H9 (cell line): ENCODE measurements around the gene TRIM44. TPM values are rescaled to one million over a fixed set of nuclear protein-coding genes. Genes with fewer than 3 reads are reported as not detected.

Experiments
- DNase-seq: peaks from one replicate; pipeline ENCODE4 v3.0.0-alpha.2; 2017
- H2AFZ ChIP-seq: one replicate; pipeline ENCODE4 v1.6.1; 2013; ENCODE audit warnings: mild to moderate bottlenecking, low read length, control low read depth, moderate library complexity
- H2AK5ac ChIP-seq: 2 replicates; pipeline ENCODE4 v1.6.1; 2013; ENCODE audit warnings: low read length, control low read depth, mixed read lengths; ENCODE audit not compliant: insufficient read length
- H2BK120ac ChIP-seq: one replicate; pipeline ENCODE4 v1.6.1; 2013; ENCODE audit warnings: low read depth, mild to moderate bottlenecking, low read length, control low read depth, inconsistent platforms; ENCODE audit not compliant: poor library complexity, severe bottlenecking
- H2BK12ac ChIP-seq: 2 replicates; pipeline ENCODE4 v1.6.1; 2013; ENCODE audit warnings: low read length, control low read depth, mixed read lengths, low read depth; ENCODE audit not compliant: insufficient read length
- H2BK15ac ChIP-seq: 2 replicates; pipeline ENCODE4 v1.6.1; 2013; ENCODE audit warnings: low read depth, low read length, control low read depth
- H2BK20ac ChIP-seq: one replicate; pipeline ENCODE4 v1.6.1; 2013; ENCODE audit warnings: low read depth, mild to moderate bottlenecking, low read length, control low read depth, inconsistent platforms; ENCODE audit not compliant: poor library complexity, severe bottlenecking
- H2BK5ac ChIP-seq: 2 replicates; pipeline ENCODE4 v1.6.1; 2013; ENCODE audit warnings: low read length, control low read depth, mixed read lengths; ENCODE audit not compliant: insufficient read length
- H3K14ac ChIP-seq: 2 replicates; pipeline ENCODE4 v1.6.1; 2013; ENCODE audit warnings: low read length, control low read depth; ENCODE audit not compliant: insufficient read depth
- H3K18ac ChIP-seq: 2 replicates; pipeline ENCODE4 v1.6.1; 2013; ENCODE audit warnings: low read depth, mild to moderate bottlenecking, mixed read lengths, low read length, control low read depth; ENCODE audit not compliant: insufficient read length
- H3K23ac ChIP-seq: 2 replicates; pipeline ENCODE4 v1.6.1; 2013; ENCODE audit warnings: low read length, control low read depth, mixed read lengths, low read depth; ENCODE audit not compliant: insufficient read length
- H3K23me2 ChIP-seq: 2 replicates; pipeline ENCODE4 v1.6.1; 2013; ENCODE audit warnings: low read depth, mild to moderate bottlenecking, mixed read lengths, low read length, control low read depth; ENCODE audit not compliant: insufficient read length, poor library complexity, severe bottlenecking
- H3K27ac ChIP-seq: 2 replicates; pipeline ENCODE4 v1.5.1; 2013; ENCODE audit warnings: low read length, control low read depth, mixed read lengths, low read depth; ENCODE audit not compliant: insufficient read length
- H3K27me3 ChIP-seq: 2 replicates; pipeline ENCODE4 v1.6.1; 2013; ENCODE audit warnings: low read length, control low read depth, inconsistent platforms; ENCODE audit not compliant: insufficient read depth
- H3K4ac ChIP-seq: 2 replicates; pipeline ENCODE4 v1.6.1; 2013; ENCODE audit warnings: low read depth, mild to moderate bottlenecking, control low read depth, inconsistent platforms, low read length, moderate library complexity
- H3K4me1 ChIP-seq: 2 replicates; pipeline ENCODE4 v1.6.1; 2013; ENCODE audit warnings: low read length, control low read depth, inconsistent platforms; ENCODE audit not compliant: insufficient read depth
- H3K4me2 ChIP-seq: 2 replicates; pipeline ENCODE4 v1.6.1; 2013; ENCODE audit warnings: low read length, control low read depth, mixed read lengths; ENCODE audit not compliant: insufficient read length, insufficient read depth
- H3K56ac ChIP-seq: 2 replicates; pipeline ENCODE4 v1.6.1; 2013; ENCODE audit warnings: low read depth, mild to moderate bottlenecking, mixed read lengths, low read length, control low read depth; ENCODE audit not compliant: insufficient read length
- H3K79me1 ChIP-seq: 2 replicates; pipeline ENCODE4 v1.6.1; 2013; ENCODE audit warnings: low read depth, mild to moderate bottlenecking, moderate library complexity, low read length, control low read depth, inconsistent platforms; ENCODE audit not compliant: insufficient read depth, poor library complexity, severe bottlenecking
- H3K79me2 ChIP-seq: 2 replicates; pipeline ENCODE4 v1.6.1; 2013; ENCODE audit warnings: low read length, control low read depth, inconsistent platforms; ENCODE audit not compliant: insufficient read depth
- H3K9ac ChIP-seq: 2 replicates; pipeline ENCODE4 v1.6.1; 2013; ENCODE audit warnings: low read length, control low read depth, mixed read lengths; ENCODE audit not compliant: insufficient read length; ENCODE audit errors: extremely low read depth
- H3K9me3 ChIP-seq: one replicate; pipeline ENCODE4 v1.6.1; 2013; ENCODE audit warnings: low read depth, low read length, inconsistent platforms; ENCODE audit not compliant: control insufficient read depth
- H3T11ph ChIP-seq: one replicate; pipeline ENCODE4 v1.6.1; 2013; ENCODE audit warnings: mild to moderate bottlenecking, low read length, control low read depth, inconsistent platforms
- H4K20me1 ChIP-seq: one replicate; pipeline ENCODE4 v1.6.1; 2013; ENCODE audit not compliant: control insufficient read depth, insufficient read length, insufficient read depth
- H4K5ac ChIP-seq: 2 replicates; pipeline ENCODE4 v1.6.1; 2013; ENCODE audit warnings: low read depth, mild to moderate bottlenecking, mixed read lengths, low read length, control low read depth; ENCODE audit not compliant: insufficient read length
- H4K8ac ChIP-seq: replicated peaks from 2 replicates; pipeline ENCODE4 v1.6.1; 2013; ENCODE audit warnings: low read length, control low read depth, mixed read lengths, low read depth; ENCODE audit not compliant: insufficient read length
- H4K91ac ChIP-seq: 2 replicates; pipeline ENCODE4 v1.6.1; 2013; ENCODE audit warnings: low read depth, mild to moderate bottlenecking, moderate library complexity, mixed read lengths, low read length, control low read depth; ENCODE audit not compliant: insufficient read length
- H3K27ac Mint-ChIP-seq, 3 experiments: 2 replicates in 2 of 3; 3 replicates in 1 of 3; pipeline ENCODE4 v1.8.0; 2020 to 2021; ENCODE audit warnings: mixed read lengths in 3 of 3, mild to moderate bottlenecking in 1 of 3, moderate library complexity in 1 of 3
- H3K27me3 Mint-ChIP-seq: 2 replicates; pipeline ENCODE4 v1.8.0; 2021; ENCODE audit warnings: low read depth, mild to moderate bottlenecking, moderate library complexity, mixed read lengths
- H3K36me3 Mint-ChIP-seq, 3 experiments: 2 replicates in 2 of 3; 3 replicates in 1 of 3; pipeline ENCODE4 v1.8.0; 2020 to 2021; ENCODE audit warnings: low read depth in 3 of 3, mixed read lengths in 3 of 3; ENCODE audit not compliant: insufficient read depth in 1 of 3
- H3K4me1 Mint-ChIP-seq, 2 experiments: 2 replicates each; pipeline ENCODE4 v1.8.0; 2020; ENCODE audit warnings: mixed read lengths in 2 of 2
- H3K4me3 Mint-ChIP-seq, 2 experiments: 2 replicates in 1 of 2; 3 replicates in 1 of 2; pipeline ENCODE4 v1.8.0; 2020 to 2021; ENCODE audit warnings: mild to moderate bottlenecking in 2 of 2, mixed read lengths in 2 of 2, moderate library complexity in 1 of 2
- H3K9me3 Mint-ChIP-seq, 2 experiments: 2 replicates in 1 of 2; 3 replicates in 1 of 2; pipeline ENCODE4 v1.8.0; 2020; ENCODE audit warnings: mild to moderate bottlenecking in 2 of 2, mixed read lengths in 2 of 2, moderate library complexity in 1 of 2
- WGBS: extraction: QIAGEN DNeasy Blood & Tissue Kit; methylation state at CpG from one replicate; pipeline ENCODE4 v1.1.7; 2013; ENCODE audit warnings: missing lambda C conversion rate, low lambda C conversion rate, mixed read lengths; ENCODE audit not compliant: insufficient read length; ENCODE audit errors: extremely low coverage; 5-methylcytosine and 5-hydroxymethylcytosine counted together
- total RNA-seq: library from RNA; stranded (reverse); gene quantifications from 2 replicates; pipeline ENCODE4 v1.2.1, GENCODE V29; 2021
- TF ChIP-seq, protein P1 (sequence below): fragments of 200-600 bp; sonication (generic); conservative IDR thresholded peaks from 3 replicates; pipeline ENCODE4 v1.8.0; 2021; ENCODE audit warnings: antibody characterized with exemption, mild to moderate bottlenecking

The TRIM44 gene
- total RNA-seq, 1 experiment from 2014 or later = 37.7 TPM

DNA sequence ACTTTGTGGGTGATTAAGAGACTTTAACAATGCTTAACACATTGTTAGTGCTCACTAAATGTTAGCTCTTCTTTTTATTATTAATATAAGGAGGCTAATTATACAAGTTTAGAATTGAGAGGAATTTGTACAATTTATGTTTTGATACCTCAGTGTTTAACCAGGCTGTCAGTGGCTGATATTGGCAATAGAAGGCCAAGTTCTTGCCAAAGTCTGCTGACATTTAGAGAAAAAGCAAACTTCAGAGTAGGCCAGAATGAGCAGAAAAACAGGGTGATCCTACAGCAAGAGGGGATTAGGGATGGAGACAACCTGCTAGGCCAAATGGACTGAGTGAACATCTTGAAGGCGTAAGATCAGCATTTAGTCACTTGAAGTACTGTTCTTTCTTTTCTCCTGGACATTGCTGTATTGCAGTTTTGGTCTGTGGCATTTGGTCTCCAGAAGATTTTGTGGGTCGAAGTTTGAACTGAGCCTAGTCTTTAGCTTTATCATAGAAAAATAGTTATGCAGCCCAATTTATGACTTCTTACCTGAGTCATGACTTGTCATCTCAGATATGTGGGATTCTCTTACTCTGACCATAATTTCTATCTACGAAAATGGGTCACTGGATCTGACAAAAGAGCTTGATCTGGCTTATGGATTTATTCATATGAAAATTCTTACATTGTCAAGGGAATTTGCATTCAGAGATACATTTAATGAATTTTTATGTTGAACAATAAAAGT, 9.0 kb downstream of the TRIM44 start:
- DNase-seq = no peak
- Histone ChIP-seq H4K91ac (no peak overlapping the region), H3K4ac (no peak overlapping the region), H3K27me3 (no peaks in the 10 kb centered on the region), H3K27ac (no peak overlapping the region), H3K9ac (no peak overlapping the region), H3K14ac (no peak overlapping the region), H3K56ac (no peak overlapping the region), H2BK15ac (no peak overlapping the region), H3K79me2 (peaks cover 7% of the 10 kb centered on the region; the same call in 1 of the 2 replicates), H3K23me2 (no peaks in the 10 kb centered on the region), H3T11ph (no peak overlapping the region), H2BK12ac (no peak overlapping the region), H2AK5ac (no peak overlapping the region), H2BK5ac (no peak overlapping the region), H2AFZ (no peak overlapping the region), H4K5ac (no peak overlapping the region), H4K20me1 (no peaks in the 10 kb centered on the region), H3K79me1 (peaks cover 9% of the 10 kb centered on the region), H3K18ac (no peak overlapping the region), H2BK120ac (no peak overlapping the region), H3K9me3 (no peaks in the 10 kb centered on the region), H3K23ac (no peak overlapping the region), H2BK20ac (no peak overlapping the region), H4K8ac (no peak overlapping the region), H3K4me2 (no peak overlapping the region), H3K4me1 (no peaks in the 10 kb centered on the region; the same call in 1 of the 2 replicates)
- Mint-ChIP-seq H3K9me3 (peaks cover 5 to 9% of the 10 kb centered on the region in 2 experiments), H3K27ac (no peak overlapping the region), H3K36me3 (peaks cover 4 to 20% (median 7%) of the 10 kb centered on the region in 3 experiments; a peak in 6 of 7 replicates), H3K27me3 (no peaks in the 10 kb centered on the region), H3K4me3 (no peak overlapping the region), H3K4me1 (peaks cover 5 to 7% of the 10 kb centered on the region in 2 experiments)
- TF ChIP-seq, protein P1, sequence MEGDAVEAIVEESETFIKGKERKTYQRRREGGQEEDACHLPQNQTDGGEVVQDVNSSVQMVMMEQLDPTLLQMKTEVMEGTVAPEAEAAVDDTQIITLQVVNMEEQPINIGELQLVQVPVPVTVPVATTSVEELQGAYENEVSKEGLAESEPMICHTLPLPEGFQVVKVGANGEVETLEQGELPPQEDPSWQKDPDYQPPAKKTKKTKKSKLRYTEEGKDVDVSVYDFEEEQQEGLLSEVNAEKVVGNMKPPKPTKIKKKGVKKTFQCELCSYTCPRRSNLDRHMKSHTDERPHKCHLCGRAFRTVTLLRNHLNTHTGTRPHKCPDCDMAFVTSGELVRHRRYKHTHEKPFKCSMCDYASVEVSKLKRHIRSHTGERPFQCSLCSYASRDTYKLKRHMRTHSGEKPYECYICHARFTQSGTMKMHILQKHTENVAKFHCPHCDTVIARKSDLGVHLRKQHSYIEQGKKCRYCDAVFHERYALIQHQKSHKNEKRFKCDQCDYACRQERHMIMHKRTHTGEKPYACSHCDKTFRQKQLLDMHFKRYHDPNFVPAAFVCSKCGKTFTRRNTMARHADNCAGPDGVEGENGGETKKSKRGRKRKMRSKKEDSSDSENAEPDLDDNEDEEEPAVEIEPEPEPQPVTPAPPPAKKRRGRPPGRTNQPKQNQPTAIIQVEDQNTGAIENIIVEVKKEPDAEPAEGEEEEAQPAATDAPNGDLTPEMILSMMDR = no peak
- no CpG with 5 or more reads among the region's 3 CpGs for WGBS
